ENCODE results near the gene OSBPL7. TPM values are rescaled to one million over a fixed set of nuclear protein-coding genes. Genes with fewer than 3 reads are reported as not detected.
A peak's percentile ranks its signal among the peaks of the same experiment; 100 is the strongest.

Gene OSBPL7
- total and polyA plus RNA-seq, 2 of the 13 experiments (the other 11 are each of a cell fraction or from before 2014, with no cell fraction given), result 4.7 to 6.6 TPM

GRCh38 chr17:47821424-47822391 is at the start of gene OSBPL7 (continued):
- TF ChIP-seq, protein P1, sequence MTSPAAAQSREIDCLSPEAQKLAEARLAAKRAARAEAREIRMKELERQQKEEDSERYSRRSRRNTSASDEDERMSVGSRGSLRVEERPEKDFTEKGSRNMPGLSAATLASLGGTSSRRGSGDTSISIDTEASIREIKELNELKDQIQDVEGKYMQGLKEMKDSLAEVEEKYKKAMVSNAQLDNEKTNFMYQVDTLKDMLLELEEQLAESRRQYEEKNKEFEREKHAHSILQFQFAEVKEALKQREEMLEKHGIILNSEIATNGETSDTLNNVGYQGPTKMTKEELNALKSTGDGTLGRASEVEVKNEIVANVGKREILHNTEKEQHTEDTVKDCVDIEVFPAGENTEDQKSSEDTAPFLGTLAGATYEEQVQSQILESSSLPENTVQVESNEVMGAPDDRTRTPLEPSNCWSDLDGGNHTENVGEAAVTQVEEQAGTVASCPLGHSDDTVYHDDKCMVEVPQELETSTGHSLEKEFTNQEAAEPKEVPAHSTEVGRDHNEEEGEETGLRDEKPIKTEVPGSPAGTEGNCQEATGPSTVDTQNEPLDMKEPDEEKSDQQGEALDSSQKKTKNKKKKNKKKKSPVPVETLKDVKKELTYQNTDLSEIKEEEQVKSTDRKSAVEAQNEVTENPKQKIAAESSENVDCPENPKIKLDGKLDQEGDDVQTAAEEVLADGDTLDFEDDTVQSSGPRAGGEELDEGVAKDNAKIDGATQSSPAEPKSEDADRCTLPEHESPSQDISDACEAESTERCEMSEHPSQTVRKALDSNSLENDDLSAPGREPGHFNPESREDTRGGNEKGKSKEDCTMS (CRISPR knock-in tag; conservative IDR thresholded peaks at IDR 0.05), result no peak
- TF ChIP-seq PHB2 (IDR thresholded peaks at IDR 0.05; ENCODE audit: partially characterized antibody) (no peak), ISX (CRISPR knock-in tag; conservative IDR thresholded peaks at IDR 0.05) (no peak), CENPBD1 (CRISPR knock-in tag; IDR thresholded peaks at IDR 0.05; ENCODE audit: borderline replicate concordance, low read depth) (no peak), CCDC6 (CRISPR knock-in tag; IDR thresholded peaks at IDR 0.05) (no peak), TFAP4 (IDR thresholded peaks at IDR 0.05; ENCODE audit: borderline replicate concordance, low read depth) (peak; percentile 79; the same call in 1 of the 2 replicates), NKX3-1 (CRISPR knock-in tag; IDR thresholded peaks at IDR 0.05) (no peak), STAT5B (CRISPR knock-in tag; IDR thresholded peaks at IDR 0.05) (no peak), ZNF883 (CRISPR knock-in tag; IDR thresholded peaks at IDR 0.05; ENCODE audit: not compliant biosample characterization) (peak; percentile 94), ZEB1 (IDR thresholded peaks at IDR 0.05; ENCODE audit: insufficient replicate concordance, low read depth) (no peak), HMGA1 (CRISPR knock-in tag; conservative IDR thresholded peaks at IDR 0.05) (no peak), SNRNP70 (IDR thresholded peaks at IDR 0.05; ENCODE audit: low read depth, low read length) (no peak), POLR2A (IDR thresholded peaks at IDR 0.05; ENCODE audit: insufficient read depth in 1 of 2, low read depth in 2 of 2, low read length in 2 of 2) (peak; percentile 52 to 83; a peak in 3 of 4 replicates), PRMT3 (CRISPR knock-in tag; IDR thresholded peaks at IDR 0.05; ENCODE audit: borderline replicate concordance, low read depth) (no peak), ZZZ3 (CRISPR knock-in tag; IDR thresholded peaks at IDR 0.05; ENCODE audit: borderline replicate concordance) (no peak; the same call in 1 of the 2 replicates), ZNF230 (CRISPR knock-in tag; IDR thresholded peaks at IDR 0.05) (no peak), ZBTB1 (CRISPR knock-in tag; IDR thresholded peaks at IDR 0.05; ENCODE audit: borderline replicate concordance) (no peak), HINFP (CRISPR knock-in tag; IDR thresholded peaks at IDR 0.05; ENCODE audit: low read depth) (peak; percentile 73; the same call in 1 of the 2 replicates), NCOA5 (CRISPR knock-in tag; IDR thresholded peaks at IDR 0.05) (no peak), ZFP36 (IDR thresholded peaks at IDR 0.05; ENCODE audit: borderline replicate concordance, low read depth, low read length, partially characterized antibody) (no peak), ZNF17 (CRISPR knock-in tag; IDR thresholded peaks at IDR 0.05) (no peak), SIX4 (CRISPR knock-in tag; IDR thresholded peaks at IDR 0.05) (no peak), ZNF674 (CRISPR knock-in tag; IDR thresholded peaks at IDR 0.05; ENCODE audit: low read depth) (no peak), ZNF772 (CRISPR knock-in tag; IDR thresholded peaks at IDR 0.05) (peak; percentile 65; the same call in 1 of the 2 replicates)

Data from HepG2 (cell line).